T-helper 17 cell (primary cell): ENCODE data around the gene NRIP3. TPM values are rescaled to one million over a fixed set of nuclear protein-coding genes. Genes with fewer than 3 reads are reported as not detected.
"Not testable (repeated sequence)": the region's sequence is repeated elsewhere in the genome, so short reads cannot be mapped to it uniquely, and the experiment has no call there.

ENCODE experiments used
- ATAC-seq: fragments of 150-1000 bp; cut with Tn5 transposase; 2 replicates; pipeline ENCODE4 v1.10.0; 2021; ENCODE audit warnings: mild to moderate bottlenecking, moderate library complexity
- DNase-seq, 3 donors: peaks; one replicate each; pipeline versions ENCODE4 v3.0.0 to v3.0.0-alpha.2; 2020 to 2021
- H3K9me3 ChIP-seq: one replicate; pipeline ENCODE4 v1.7.0; 2013; ENCODE audit warnings: low read length, mild to moderate bottlenecking; ENCODE audit not compliant: control insufficient read depth, poor library complexity, severe bottlenecking
- H3K27ac Mint-ChIP-seq: one replicate; pipeline ENCODE4 v1.8.0; 2022; ENCODE audit warnings: mild to moderate bottlenecking, moderate library complexity, mixed read lengths
- H3K27me3 Mint-ChIP-seq: one replicate; pipeline ENCODE4 v1.8.0; 2022; ENCODE audit warnings: mixed read lengths
- H3K36me3 Mint-ChIP-seq: one replicate; pipeline ENCODE4 v1.8.0; 2022; ENCODE audit warnings: low read depth, mixed read lengths
- H3K4me1 Mint-ChIP-seq: one replicate; pipeline ENCODE4 v1.8.0; 2022; ENCODE audit warnings: mild to moderate bottlenecking, mixed read lengths
- H3K4me3 Mint-ChIP-seq: one replicate; pipeline ENCODE4 v1.8.0; 2022; ENCODE audit warnings: mild to moderate bottlenecking, moderate library complexity, mixed read lengths
- total RNA-seq, 4 donors: library from RNA in 2 of 4; stranded (reverse) in 2 of 4; gene quantifications; one replicate each; pipeline ENCODE4 v1.2.3 and lab custom pipeline; 2022 to 2026

NRIP3 gene
- total RNA-seq, 2 donors from 2014 or later = 3.8 to 4.4 TPM

DNA sequence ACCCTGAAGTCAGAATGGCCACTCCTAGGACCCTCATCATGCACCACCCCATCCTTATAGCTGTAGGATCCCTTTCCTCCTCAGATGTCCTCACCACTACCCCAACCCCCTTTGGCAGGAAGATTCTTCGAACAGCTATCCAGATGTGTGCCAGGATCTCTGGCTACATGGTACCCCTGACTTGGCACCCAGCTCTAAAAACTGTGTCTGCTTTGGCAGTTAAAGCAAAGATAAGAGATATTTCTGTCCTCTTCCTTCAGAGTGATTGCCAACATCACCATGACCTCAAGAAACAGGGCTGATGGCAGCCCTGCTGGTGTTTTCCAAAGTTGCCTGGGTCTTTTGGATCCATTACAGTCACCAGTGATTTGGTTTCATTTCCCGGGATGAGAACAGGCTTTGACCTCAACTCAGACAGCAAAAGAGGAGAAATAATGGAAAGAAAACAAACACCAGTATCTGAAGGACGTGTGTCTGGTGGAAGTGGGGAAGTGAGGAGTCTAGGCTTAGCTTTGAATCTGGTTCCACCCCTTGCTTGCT lies 4.3 kb upstream of the NRIP3 start:
- Mint-ChIP-seq H3K27me3 (peaks cover under 1% of the 10 kb centered on the region), H3K27ac (peak overlapping the region; percentile 41), H3K4me1 (peaks cover 12% of the 10 kb centered on the region), H3K4me3 (no peak overlapping the region), H3K36me3 (no peaks in the 10 kb centered on the region)
- no peak for DNase-seq
- ATAC-seq = no peak
- no peaks in the 10 kb centered on the region for H3K9me3 ChIP-seq

DNA sequence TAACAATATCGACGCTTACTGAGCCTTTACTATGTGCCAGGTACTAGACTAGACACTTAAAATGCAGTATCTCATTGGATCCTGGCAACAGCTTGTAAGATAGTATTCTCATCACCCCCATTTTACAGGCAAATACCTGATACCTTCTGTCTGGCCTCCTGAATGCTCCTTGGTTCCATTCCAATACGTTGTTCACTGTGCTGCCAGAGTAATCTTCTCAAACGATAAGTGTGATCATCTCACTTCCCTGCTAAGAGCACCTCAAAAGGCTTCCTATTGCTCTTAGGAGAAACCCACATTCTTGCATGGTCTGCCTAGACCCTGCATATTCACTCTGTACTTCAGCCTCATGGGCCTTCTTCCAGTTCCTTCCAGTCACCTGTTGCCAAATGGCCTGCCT lies 1.3 kb upstream of the NRIP3 start:
- ATAC-seq (no peak), DNase-seq (no peak)
- Mint-ChIP-seq H3K27me3 (peaks cover 11% of the 10 kb centered on the region), H3K4me1 (peaks cover 15% of the 10 kb centered on the region), H3K27ac (peak overlapping the region; percentile 74), H3K4me3 (peak overlapping the region; percentile 79), H3K36me3 (no peaks in the 10 kb centered on the region)
- H3K9me3 ChIP-seq = no peaks in the 10 kb centered on the region

DNA sequence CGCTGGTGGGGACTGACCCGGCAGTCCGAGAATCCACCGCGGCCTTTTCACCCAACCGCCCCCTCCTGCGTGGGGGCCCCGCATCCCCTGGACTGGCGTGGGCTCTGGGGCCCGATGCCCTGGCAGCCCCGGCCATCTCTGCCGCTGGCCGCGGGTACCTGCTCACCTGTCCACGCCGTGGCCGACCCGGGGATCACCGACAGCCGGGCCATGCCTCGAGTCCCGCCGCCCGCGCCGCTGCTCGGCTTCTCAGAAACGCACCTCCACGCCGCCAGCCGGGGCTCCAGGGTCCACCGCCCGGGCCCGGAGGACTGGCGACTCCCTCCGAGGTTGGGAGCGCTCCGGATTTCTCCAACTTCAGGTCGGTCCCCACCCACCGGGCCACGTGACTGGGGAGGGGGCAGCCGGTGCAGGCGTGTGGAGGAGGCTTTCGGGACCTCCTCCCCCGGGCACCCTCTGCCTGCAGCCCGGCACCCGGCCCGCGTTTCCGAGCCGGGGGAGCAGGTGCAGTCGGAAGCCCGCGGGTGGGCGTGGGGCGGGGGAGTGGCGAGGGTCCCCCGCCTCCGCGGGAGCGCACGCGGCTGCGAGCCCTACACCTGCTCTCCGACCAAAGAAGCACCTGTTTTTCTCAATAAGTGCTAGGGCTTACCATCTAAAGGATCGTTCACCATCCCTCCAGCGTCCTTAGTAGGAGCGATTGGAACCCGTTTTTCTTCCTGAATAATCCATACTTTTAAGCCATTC lies 554 bp upstream of the NRIP3 start:
- Mint-ChIP-seq H3K27me3 (peaks cover 18% of the 10 kb centered on the region), H3K4me3 (peak overlapping the region; percentile 79), H3K36me3 (peaks cover 3% of the 10 kb centered on the region), H3K4me1 (peaks cover 17% of the 10 kb centered on the region), H3K27ac (peak overlapping the region; percentile 74)
- no peaks in the 10 kb centered on the region for H3K9me3 ChIP-seq
- ATAC-seq = peak; percentile 14
- DNase-seq = peak in 2 of 3 donors; percentile 24 to 39

DNA sequence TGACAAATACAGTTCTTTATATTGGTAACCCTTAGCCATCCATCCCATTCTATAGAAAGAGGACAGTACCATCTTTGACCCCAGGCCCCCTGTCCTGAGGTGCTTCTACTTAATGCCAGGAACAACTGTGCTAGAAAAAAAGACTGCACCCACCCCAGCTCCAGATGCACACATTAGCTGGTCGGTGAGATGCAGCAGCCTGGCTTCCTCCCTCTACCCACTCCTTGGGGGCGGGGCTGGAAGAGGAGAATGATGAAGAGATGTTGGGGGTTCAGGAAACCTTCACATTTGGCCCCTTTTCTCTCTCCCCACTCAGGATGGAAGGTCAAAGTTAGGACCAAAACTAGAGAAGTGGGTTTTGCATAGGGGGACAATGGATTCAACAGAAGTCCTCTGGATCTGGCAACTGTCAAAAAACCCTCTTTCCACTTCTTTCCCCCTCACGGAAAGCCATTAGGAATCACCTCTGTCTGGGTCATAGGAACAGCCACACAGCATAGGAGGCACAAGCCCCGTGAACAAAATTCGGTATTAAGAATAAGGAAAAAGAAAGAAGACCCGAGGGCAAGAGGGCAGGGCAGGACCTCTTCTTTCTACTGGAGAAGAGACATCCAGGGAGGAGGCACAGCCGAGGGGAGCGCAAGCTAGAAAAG lies 755 bp downstream of the NRIP3 start:
- peak overlapping the region; percentile 61 for H3K27ac Mint-ChIP-seq
- ATAC-seq (no peak), DNase-seq (no peak)
- peaks cover 21% of the 10 kb centered on the region for H3K4me1 Mint-ChIP-seq
- H3K9me3 ChIP-seq = no peaks in the 10 kb centered on the region
- H3K36me3 Mint-ChIP-seq = peaks cover 6% of the 10 kb centered on the region
- H3K4me3 Mint-ChIP-seq = peak overlapping the region; percentile 90
- peaks cover 28% of the 10 kb centered on the region for H3K27me3 Mint-ChIP-seq

DNA sequence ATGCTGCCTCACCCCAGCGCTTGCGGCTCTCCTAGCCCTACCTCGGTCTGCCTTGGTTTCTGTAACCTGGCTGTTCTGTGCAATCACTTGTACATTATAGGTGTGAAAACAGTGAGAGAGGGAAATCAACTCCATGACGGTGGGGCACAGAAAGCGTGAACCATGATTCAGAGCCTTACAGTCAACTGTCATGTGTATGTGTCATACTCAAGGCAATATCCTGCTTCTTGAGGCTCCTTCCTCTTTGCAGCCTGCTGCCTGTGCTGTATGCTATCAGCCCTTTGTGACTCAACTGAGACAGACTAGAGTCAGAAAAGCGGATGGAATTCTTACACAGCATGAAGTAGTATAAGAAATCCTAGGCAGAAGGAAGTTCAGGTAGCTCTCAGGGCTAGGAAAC lies 2.1 kb downstream of the NRIP3 start:
- ATAC-seq = peak; percentile 14
- no peak for DNase-seq
- H3K36me3 Mint-ChIP-seq = peaks cover 6% of the 10 kb centered on the region
- H3K27ac Mint-ChIP-seq = no peak overlapping the region
- H3K9me3 ChIP-seq = no peaks in the 10 kb centered on the region
- H3K4me1 Mint-ChIP-seq = peaks cover 19% of the 10 kb centered on the region
- no peak overlapping the region for H3K4me3 Mint-ChIP-seq
- peaks cover 29% of the 10 kb centered on the region for H3K27me3 Mint-ChIP-seq

DNA sequence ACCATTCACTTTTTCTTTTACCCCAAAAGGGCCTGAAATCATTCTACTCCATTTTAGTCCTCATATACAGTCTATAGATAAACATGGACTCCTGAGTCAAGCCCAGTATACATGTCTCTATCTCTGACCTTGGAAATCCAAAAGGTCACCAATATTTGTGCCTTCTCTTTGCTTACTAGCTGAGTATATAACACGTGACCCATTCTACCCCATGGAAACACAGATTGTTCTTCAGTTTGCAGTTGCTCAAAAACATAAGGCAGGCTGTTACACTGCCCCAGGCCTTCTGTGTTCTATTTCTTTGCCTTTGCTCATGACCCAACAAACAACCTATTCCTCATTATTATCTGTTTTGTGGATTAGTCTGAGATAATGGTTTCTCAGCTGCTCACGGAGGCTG lies 5.8 kb downstream of the NRIP3 start:
- ATAC-seq (no peak), DNase-seq (no peak)
- H3K9me3 ChIP-seq = no peaks in the 10 kb centered on the region
- Mint-ChIP-seq H3K27ac (no peak overlapping the region), H3K27me3 (peaks cover 29% of the 10 kb centered on the region), H3K4me1 (peaks cover 9% of the 10 kb centered on the region), H3K36me3 (peaks cover 6% of the 10 kb centered on the region), H3K4me3 (no peak overlapping the region)

DNA sequence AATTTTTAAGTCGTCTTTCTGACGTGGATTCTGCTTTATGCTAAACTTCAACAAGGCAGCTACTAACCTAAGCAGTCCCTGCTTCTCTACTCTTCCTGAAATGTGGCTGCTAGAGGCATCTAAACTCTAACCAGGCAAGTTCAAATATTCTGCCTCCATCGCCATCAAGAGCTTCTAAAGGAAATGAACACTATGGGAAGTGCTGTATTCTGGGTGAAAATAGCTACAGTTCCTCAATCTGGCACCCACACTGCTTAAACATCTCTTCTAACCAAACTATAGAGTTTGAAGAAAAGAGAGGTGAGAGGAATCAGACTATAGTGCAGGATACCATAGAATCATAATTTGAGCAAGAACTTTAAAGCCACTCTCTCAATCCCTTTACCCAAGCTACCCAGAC lies 6.3 kb downstream of the NRIP3 start:
- no peak for ATAC-seq
- DNase-seq = no peak
- Mint-ChIP-seq H3K27ac (no peak overlapping the region), H3K4me3 (no peak overlapping the region), H3K36me3 (peaks cover 6% of the 10 kb centered on the region), H3K4me1 (peaks cover 9% of the 10 kb centered on the region), H3K27me3 (peaks cover 31% of the 10 kb centered on the region)
- H3K9me3 ChIP-seq = no peaks in the 10 kb centered on the region

DNA sequence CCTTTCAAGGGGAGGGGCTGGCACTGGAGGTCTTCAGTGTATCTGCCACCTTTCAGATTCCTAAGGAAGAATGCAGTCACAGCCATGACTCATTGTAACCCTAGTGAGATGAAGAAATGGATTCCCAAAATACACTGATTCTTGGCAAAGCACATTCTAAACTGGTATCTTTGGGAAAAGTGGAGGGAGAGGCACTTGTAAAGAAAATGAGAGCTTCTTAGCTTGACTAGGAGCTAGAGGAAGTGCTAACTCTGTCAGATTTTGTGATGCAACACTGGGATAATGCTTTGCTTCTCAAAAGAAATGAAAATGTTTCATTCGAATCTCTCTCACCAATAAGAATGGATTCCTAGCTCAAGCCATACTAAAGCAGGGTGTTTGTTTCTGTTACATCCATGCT lies 14.3 kb downstream of the NRIP3 start:
- no peaks in the 10 kb centered on the region for H3K9me3 ChIP-seq
- no peak for DNase-seq
- ATAC-seq = no peak
- H3K36me3 Mint-ChIP-seq = peaks cover 4% of the 10 kb centered on the region
- H3K27me3 Mint-ChIP-seq = peaks cover 33% of the 10 kb centered on the region
- H3K4me1 Mint-ChIP-seq = no peaks in the 10 kb centered on the region
- no peak overlapping the region for H3K4me3 Mint-ChIP-seq
- H3K27ac Mint-ChIP-seq = no peak overlapping the region

DNA sequence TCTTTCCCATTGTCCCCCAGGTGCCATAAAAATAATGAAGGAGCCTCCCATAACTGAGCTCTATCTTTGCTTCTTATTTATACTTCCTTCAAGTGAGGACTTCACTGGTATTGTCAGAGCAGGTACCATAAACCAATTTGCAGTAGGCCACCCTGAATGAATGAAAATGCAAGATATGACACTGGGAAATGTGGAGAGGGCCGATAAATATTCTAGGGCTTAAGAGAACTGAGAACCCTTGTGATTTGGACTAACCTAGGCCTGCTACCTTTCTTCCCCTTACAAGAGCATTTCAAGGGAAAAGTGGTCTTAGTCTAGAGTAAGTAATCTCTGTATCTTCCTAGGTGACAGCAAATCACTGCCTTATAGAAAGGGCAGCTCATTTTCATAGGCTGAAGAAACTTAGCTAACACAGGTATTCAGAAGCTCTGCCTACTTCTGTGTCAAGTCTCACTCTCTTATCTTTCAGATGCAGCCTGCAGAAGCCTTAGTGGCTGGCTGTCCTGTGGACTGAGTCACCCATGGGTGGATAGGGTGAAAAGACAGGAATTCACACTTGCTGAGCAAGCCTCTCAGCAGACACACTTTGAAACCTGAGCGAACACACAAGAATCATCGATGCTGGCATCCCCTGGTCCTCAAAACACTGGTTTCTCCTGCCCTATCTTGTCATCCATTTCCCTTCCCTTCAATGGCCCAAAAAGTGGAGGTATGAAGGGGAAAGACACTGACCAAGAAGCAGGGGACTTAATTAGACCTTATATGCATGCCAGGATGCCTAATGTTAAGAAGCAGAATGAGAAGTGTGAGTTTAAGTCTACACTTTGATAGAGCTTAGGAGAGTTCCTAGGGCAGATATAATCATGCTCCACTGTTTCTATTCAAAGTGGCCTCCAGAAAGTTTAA lies 15.2 kb downstream of the NRIP3 start:
- no peak overlapping the region for H3K4me3 Mint-ChIP-seq
- no peaks in the 10 kb centered on the region for H3K9me3 ChIP-seq
- no peak for DNase-seq
- peaks cover 4% of the 10 kb centered on the region for H3K36me3 Mint-ChIP-seq
- H3K4me1 Mint-ChIP-seq = no peaks in the 10 kb centered on the region
- H3K27me3 Mint-ChIP-seq = peaks cover 33% of the 10 kb centered on the region
- no peak for ATAC-seq
- H3K27ac Mint-ChIP-seq = no peak overlapping the region

DNA sequence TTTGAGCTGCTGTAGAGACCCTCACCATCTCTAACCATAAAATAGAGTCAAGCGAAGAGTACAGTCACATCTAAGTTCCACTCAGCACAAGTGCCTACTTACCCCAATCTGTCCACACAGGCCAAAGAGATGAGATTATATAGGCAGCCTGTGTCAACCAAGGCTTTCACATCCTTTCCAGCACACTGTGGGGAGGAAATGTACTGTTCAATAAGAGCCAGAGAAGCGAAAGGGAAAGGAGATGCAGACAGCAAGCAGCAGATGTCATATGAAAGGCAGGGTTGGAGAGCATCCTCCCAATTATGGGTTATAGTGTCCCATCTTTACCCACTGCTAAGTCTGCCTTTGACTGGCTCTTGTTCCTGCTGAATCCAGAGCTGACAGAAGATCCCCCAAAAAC lies 16.4 kb downstream of the NRIP3 start:
- H3K36me3 Mint-ChIP-seq = peaks cover 4% of the 10 kb centered on the region
- ATAC-seq (no peak), DNase-seq (no peak)
- no peak overlapping the region for H3K4me3 Mint-ChIP-seq
- no peaks in the 10 kb centered on the region for H3K4me1 Mint-ChIP-seq
- peaks cover 31% of the 10 kb centered on the region for H3K27me3 Mint-ChIP-seq
- H3K27ac Mint-ChIP-seq = no peak overlapping the region
- no peaks in the 10 kb centered on the region for H3K9me3 ChIP-seq

DNA sequence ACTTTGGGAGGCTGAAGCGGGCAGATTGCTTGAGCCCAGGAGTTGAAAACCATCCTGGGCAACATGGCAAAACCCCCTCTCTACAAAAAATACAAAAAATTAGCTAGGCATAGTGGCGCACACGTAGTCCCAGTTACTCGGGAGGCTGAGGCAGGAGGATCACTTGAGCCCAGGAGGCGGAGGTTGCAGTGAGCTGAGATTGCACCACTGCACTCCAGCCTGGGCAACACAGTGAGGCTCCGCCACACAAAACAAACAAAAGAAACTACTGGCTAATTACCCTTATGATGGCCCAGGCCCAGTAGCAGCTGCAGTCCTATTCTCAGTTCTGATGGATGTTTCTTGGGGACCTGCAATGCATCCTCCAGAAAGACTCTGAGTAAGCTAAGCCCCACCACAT lies 17.0 kb downstream of the NRIP3 start:
- H3K36me3 Mint-ChIP-seq, H3K4me3 Mint-ChIP-seq, H3K27ac Mint-ChIP-seq, H3K9me3 ChIP-seq, ATAC-seq, DNase-seq, H3K4me1 Mint-ChIP-seq: not testable (repeated sequence)
- H3K27me3 Mint-ChIP-seq = peaks cover 24% of the 10 kb centered on the region

DNA sequence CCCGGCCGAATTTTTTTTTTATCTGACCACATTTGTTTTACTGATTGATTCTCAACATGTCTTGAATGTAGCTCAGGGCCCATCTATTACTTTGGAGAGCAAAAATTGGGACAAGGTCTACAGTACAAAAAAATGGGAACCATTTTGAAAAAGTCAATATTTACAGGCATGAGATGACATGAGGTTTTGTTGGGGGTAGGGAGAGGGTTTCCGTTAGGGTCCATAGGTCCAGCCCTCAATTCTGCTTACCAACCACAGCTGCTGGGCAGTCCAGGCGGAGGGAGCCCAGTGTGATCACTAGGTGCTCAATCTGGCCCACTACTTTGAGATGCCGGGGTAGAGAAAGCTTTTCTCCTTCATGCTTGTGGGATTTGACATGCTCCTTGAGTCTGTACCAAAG lies 18.3 kb downstream of the NRIP3 start:
- no peaks in the 10 kb centered on the region for H3K4me1 Mint-ChIP-seq
- H3K4me3 Mint-ChIP-seq = no peak overlapping the region
- peaks cover 19% of the 10 kb centered on the region for H3K27me3 Mint-ChIP-seq
- H3K36me3 Mint-ChIP-seq = peaks cover 4% of the 10 kb centered on the region
- no peak for ATAC-seq
- H3K9me3 ChIP-seq = no peaks in the 10 kb centered on the region
- DNase-seq = no peak
- H3K27ac Mint-ChIP-seq = no peak overlapping the region

DNA sequence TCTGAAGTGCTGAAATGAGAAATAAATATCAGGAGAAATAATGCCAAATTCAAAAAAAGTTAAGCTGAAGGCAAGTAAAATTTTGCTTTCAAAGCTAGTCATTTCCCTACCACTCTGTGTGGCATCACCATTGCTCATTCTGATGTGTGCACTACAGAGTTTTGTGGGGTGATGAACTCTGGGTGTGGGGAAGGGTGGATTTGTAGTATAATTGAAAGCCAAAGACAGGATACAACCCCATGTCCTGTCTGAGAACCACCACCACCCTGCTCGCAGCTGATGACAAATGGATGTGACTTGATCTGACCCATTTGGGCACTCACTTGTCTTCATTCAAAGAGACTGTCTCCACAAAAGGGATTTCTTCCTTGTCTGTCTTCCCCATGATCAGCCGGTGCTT lies 20.2 kb downstream of the NRIP3 start:
- Mint-ChIP-seq H3K4me3 (no peak overlapping the region), H3K4me1 (no peaks in the 10 kb centered on the region), H3K36me3 (no peaks in the 10 kb centered on the region), H3K27ac (no peak overlapping the region), H3K27me3 (peaks cover 6% of the 10 kb centered on the region)
- no peaks in the 10 kb centered on the region for H3K9me3 ChIP-seq
- ATAC-seq (no peak), DNase-seq (no peak)
